OCI-LY3 (cell line): ENCODE measurements around the gene ZFYVE21.
"Not testable (repeated sequence)": the region's sequence is repeated elsewhere in the genome, so short reads cannot be mapped to it uniquely, and the experiment has no call there.

ENCODE experiments used
- H2AFZ ChIP-seq: fragments of 200-600, 300-600 bp; shearing (Covaris generic); 2 replicates; pipeline ENCODE4 v1.6.0; 2014; ENCODE audit warnings: antibody characterized with exemption, low read depth, low read length
- H3K27ac ChIP-seq: fragments of 200-600, 300-600 bp; sonication (generic); 2 replicates; pipeline ENCODE4 v1.5.1; 2014; ENCODE audit warnings: mild to moderate bottlenecking, low read length, moderate library complexity, mixed read lengths
- H3K27me3 ChIP-seq: fragments of 200-600, 300-600 bp; sonication (generic); 2 replicates; pipeline ENCODE4 v1.6.1; 2014; ENCODE audit warnings: low read depth, low read length, mixed read lengths
- H3K36me3 ChIP-seq: fragments of 200-600, 300-600 bp; sonication (generic); replicated peaks from 2 replicates; pipeline ENCODE3; 2014; ENCODE audit warnings: low read depth, low read length, mixed read lengths
- H3K4me1 ChIP-seq: fragments of 300-600, 200-600 bp; sonication (generic); 2 replicates; pipeline ENCODE4 v1.6.1; 2014; ENCODE audit warnings: low read length, mixed read lengths
- H3K4me2 ChIP-seq: fragments of 200-600, 300-600 bp; sonication (generic); 2 replicates; pipeline ENCODE4 v1.6.1; 2014; ENCODE audit warnings: low read length, mixed read lengths
- H3K4me3 ChIP-seq: fragments of 300-600, 200-600 bp; sonication (generic); 2 replicates; pipeline ENCODE4 v1.5.1; 2014; ENCODE audit warnings: antibody characterized with exemption, mild to moderate bottlenecking, low read length, moderate library complexity
- H3K79me2 ChIP-seq: fragments of 300-600, 200-600 bp; shearing (Covaris generic); 2 replicates; pipeline ENCODE4 v1.6.1; 2014; ENCODE audit warnings: mild to moderate bottlenecking, low read length, mixed read lengths
- H3K9ac ChIP-seq: fragments of 300-600, 200-600 bp; shearing (Covaris generic); 2 replicates; pipeline ENCODE4 v1.6.0; 2014; ENCODE audit warnings: mild to moderate bottlenecking, low read length, moderate library complexity
- H3K9me3 ChIP-seq: fragments of 200-600, 300-600 bp; shearing (Covaris generic); 2 replicates; pipeline ENCODE4 v1.6.1; 2014; ENCODE audit warnings: low read length, mixed read lengths; ENCODE audit not compliant: insufficient read depth
- H4K20me1 ChIP-seq: fragments of 200-600, 300-600 bp; sonication (generic); 2 replicates; pipeline ENCODE4 v1.6.1; 2016; ENCODE audit warnings: low read length, mixed read lengths; ENCODE audit not compliant: insufficient read depth
- EZH2phosphoT487 ChIP-seq: fragments of 200-600 bp; shearing (Covaris generic); IDR thresholded peaks from 2 replicates; pipeline ENCODE4 v1.6.1; 2018; ENCODE audit warnings: antibody characterized with exemption, mixed run types, low read depth
- TF ChIP-seq, protein P1 (sequence below): fragments of 200-600, 300-600 bp; sonication (generic); IDR thresholded peaks from 2 replicates; pipeline ENCODE4 v1.5.1; 2014; ENCODE audit warnings: antibody characterized with exemption, low read length, low read depth

The ZFYVE21 gene

DNA sequence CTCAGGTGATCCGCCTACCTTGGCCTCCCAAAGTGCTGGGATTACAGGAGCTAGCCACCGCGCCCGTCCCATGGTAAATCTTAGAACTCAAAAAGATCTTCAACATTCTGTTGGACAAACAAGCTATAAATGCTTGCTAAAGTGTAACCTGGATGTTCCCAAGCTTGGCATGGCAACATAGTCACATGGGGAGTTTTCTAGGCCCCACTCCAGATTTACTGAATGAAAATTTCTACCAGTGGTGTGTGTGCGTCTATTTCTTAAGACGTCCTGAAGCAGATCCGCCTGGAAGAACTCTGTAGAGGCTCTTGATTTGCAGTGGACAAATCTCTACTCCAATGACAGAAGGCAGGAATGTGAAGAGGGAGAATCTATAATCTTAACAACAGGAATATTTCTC, 59.9 kb downstream of the ZFYVE21 start:
- Histone ChIP-seq H4K20me1 (no peaks in the 10 kb centered on the region), H3K4me2 (no peak overlapping the region), H3K4me1 (no peaks in the 10 kb centered on the region), H3K9me3 (no peaks in the 10 kb centered on the region), H3K79me2 (no peaks in the 10 kb centered on the region), H3K27me3 (no peaks in the 10 kb centered on the region), H3K9ac (no peak overlapping the region), H3K27ac (no peak overlapping the region), H3K36me3 (no peaks in the 10 kb centered on the region), H2AFZ (no peak overlapping the region), H3K4me3 (no peak overlapping the region)
- no peak for TF ChIP-seq EZH2phosphoT487
- TF ChIP-seq, protein P1, sequence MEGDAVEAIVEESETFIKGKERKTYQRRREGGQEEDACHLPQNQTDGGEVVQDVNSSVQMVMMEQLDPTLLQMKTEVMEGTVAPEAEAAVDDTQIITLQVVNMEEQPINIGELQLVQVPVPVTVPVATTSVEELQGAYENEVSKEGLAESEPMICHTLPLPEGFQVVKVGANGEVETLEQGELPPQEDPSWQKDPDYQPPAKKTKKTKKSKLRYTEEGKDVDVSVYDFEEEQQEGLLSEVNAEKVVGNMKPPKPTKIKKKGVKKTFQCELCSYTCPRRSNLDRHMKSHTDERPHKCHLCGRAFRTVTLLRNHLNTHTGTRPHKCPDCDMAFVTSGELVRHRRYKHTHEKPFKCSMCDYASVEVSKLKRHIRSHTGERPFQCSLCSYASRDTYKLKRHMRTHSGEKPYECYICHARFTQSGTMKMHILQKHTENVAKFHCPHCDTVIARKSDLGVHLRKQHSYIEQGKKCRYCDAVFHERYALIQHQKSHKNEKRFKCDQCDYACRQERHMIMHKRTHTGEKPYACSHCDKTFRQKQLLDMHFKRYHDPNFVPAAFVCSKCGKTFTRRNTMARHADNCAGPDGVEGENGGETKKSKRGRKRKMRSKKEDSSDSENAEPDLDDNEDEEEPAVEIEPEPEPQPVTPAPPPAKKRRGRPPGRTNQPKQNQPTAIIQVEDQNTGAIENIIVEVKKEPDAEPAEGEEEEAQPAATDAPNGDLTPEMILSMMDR, result no peak

DNA sequence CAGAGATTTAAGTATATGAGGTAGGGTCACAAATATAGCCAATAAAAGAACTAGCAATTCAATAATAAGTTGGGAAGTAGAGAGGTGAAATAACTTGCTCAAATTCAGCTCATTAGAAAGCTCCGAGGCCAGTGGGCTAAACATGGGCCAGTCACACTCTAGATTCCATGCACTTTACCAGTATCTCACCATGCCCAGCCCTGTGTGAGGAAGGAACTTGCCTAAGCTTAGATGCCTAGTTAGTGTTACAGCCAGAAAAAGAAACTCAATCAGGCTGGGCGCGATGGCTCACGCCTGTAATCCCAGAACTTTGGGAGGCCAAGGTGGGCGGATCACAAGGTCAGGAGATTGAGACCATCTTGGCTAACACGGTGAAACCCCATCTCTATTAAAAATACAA, 60.7 kb downstream of the ZFYVE21 start:
- not testable (repeated sequence) for H2AFZ ChIP-seq, H4K20me1 ChIP-seq, H3K4me2 ChIP-seq, H3K27me3 ChIP-seq, H3K79me2 ChIP-seq, H3K9ac ChIP-seq, H3K36me3 ChIP-seq, H3K27ac ChIP-seq, H3K4me3 ChIP-seq, H3K9me3 ChIP-seq, H3K4me1 ChIP-seq

DNA sequence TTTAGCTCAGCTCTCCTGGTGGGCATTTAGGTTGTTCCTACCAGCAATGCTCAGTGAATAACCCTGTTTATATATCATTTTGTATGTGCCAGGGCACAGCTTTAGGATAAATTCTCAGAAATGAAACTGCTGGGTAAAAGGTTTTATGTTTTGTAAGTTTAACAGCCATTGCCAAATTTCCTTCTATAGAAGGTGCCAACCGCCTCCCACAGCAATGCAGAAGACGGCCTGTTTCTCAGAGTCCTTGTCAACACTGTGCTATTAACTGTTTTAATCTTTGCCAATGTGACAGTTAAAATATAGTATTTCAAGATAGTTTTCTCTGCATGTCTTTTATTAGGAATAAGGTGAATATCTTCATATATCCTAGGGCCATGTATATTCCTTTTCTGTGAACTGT, 66.8 kb downstream of the ZFYVE21 start:
- TF ChIP-seq, protein P1, result no peak
- TF ChIP-seq EZH2phosphoT487, result no peak
- H3K27ac ChIP-seq, result no peak overlapping the region

More for the DNA sequence above, 66.8 kb downstream of the ZFYVE21 start:
- Histone ChIP-seq H3K9ac (no peak overlapping the region), H3K9me3 (no peaks in the 10 kb centered on the region), H3K4me1 (no peaks in the 10 kb centered on the region), H3K79me2 (no peaks in the 10 kb centered on the region), H3K4me3 (no peak overlapping the region), H3K36me3 (no peaks in the 10 kb centered on the region), H3K4me2 (no peak overlapping the region), H2AFZ (no peak overlapping the region), H4K20me1 (no peaks in the 10 kb centered on the region), H3K27me3 (no peaks in the 10 kb centered on the region)
